HEK293 (cell line): ENCODE results near the gene E4F1.

Experiments used
- GFI1B ChIP-seq: fragments of 450-650 bp; formaldehyde crosslinking; IDR thresholded peaks from 2 replicates; pipeline ENCODE4 v1.5.1; 2016; ENCODE audit warnings: missing biosample characterization, missing genetic modification characterization
- GLIS1 ChIP-seq: fragments of 450-650 bp; formaldehyde crosslinking; IDR thresholded peaks from 2 replicates; pipeline ENCODE4 v1.5.1; 2016; ENCODE audit warnings: missing biosample characterization, missing genetic modification characterization
- MYNN ChIP-seq: fragments of 450-650 bp; formaldehyde crosslinking; IDR thresholded peaks from 2 replicates; pipeline ENCODE4 v1.5.1; 2016; ENCODE audit warnings: missing biosample characterization, missing genetic modification characterization, borderline replicate concordance
- PRDM1 ChIP-seq: fragments of 450-650 bp; formaldehyde crosslinking; IDR thresholded peaks from 2 replicates; pipeline ENCODE4; 2016; ENCODE audit warnings: missing biosample characterization, missing genetic modification characterization
- SALL2 ChIP-seq: fragments of 450-650 bp; formaldehyde crosslinking; IDR thresholded peaks from 2 replicates; pipeline ENCODE4 v1.5.0; 2017; ENCODE audit warnings: missing biosample characterization, mild to moderate bottlenecking, missing genetic modification characterization, borderline replicate concordance
- WT1 ChIP-seq: fragments of 450-650 bp; formaldehyde crosslinking; IDR thresholded peaks from 2 replicates; pipeline ENCODE4 v1.5.1; 2016; ENCODE audit warnings: missing biosample characterization, missing genetic modification characterization
- ZBTB20 ChIP-seq: fragments of 450-650 bp; formaldehyde crosslinking; IDR thresholded peaks from 2 replicates; pipeline ENCODE4 v1.5.1; 2016; ENCODE audit warnings: missing biosample characterization, missing genetic modification characterization
- ZFP37 ChIP-seq: fragments of 450-650 bp; formaldehyde crosslinking; IDR thresholded peaks from 2 replicates; pipeline ENCODE4 v1.5.1; 2016; ENCODE audit warnings: missing biosample characterization, missing genetic modification characterization
- ZNF114 ChIP-seq: fragments of 450-650 bp; formaldehyde crosslinking; IDR thresholded peaks from 2 replicates; pipeline ENCODE4 v1.5.0; 2017; ENCODE audit warnings: missing biosample characterization, missing genetic modification characterization
- ZNF132 ChIP-seq: fragments of 450-650 bp; formaldehyde crosslinking; IDR thresholded peaks from 2 replicates; pipeline ENCODE4 v1.5.1; 2017; ENCODE audit warnings: missing biosample characterization, missing genetic modification characterization, borderline replicate concordance
- ZNF155 ChIP-seq: fragments of 450-650 bp; formaldehyde crosslinking; IDR thresholded peaks from 2 replicates; pipeline ENCODE4 v1.5.1; 2016; ENCODE audit warnings: missing biosample characterization, missing genetic modification characterization
- ZNF169 ChIP-seq: fragments of 450-650 bp; formaldehyde crosslinking; IDR thresholded peaks from 2 replicates; pipeline ENCODE4 v1.5.1; 2016; ENCODE audit warnings: missing biosample characterization, missing genetic modification characterization
- ZNF221 ChIP-seq: fragments of 450-650 bp; formaldehyde crosslinking; IDR thresholded peaks from 2 replicates; pipeline ENCODE4 v1.5.1; 2017; ENCODE audit warnings: missing biosample characterization, missing genetic modification characterization, borderline replicate concordance
- ZNF239 ChIP-seq: fragments of 450-650 bp; formaldehyde crosslinking; IDR thresholded peaks from 2 replicates; pipeline ENCODE4 v1.5.1; 2016; ENCODE audit warnings: missing biosample characterization, missing genetic modification characterization
- ZNF311 ChIP-seq: fragments of 450-650 bp; formaldehyde crosslinking; IDR thresholded peaks from 2 replicates; pipeline ENCODE4 v1.5.1; 2017; ENCODE audit warnings: missing biosample characterization, missing genetic modification characterization, borderline replicate concordance
- ZNF324 ChIP-seq: fragments of 450-650 bp; formaldehyde crosslinking; IDR thresholded peaks from 2 replicates; pipeline ENCODE4 v1.5.1; 2016; ENCODE audit warnings: missing biosample characterization, missing genetic modification characterization
- ZNF391 ChIP-seq: fragments of 450-650 bp; formaldehyde crosslinking; IDR thresholded peaks from 2 replicates; pipeline ENCODE4 v1.5.1; 2016; ENCODE audit warnings: low read depth, missing biosample characterization, missing genetic modification characterization, borderline replicate concordance
- ZNF514 ChIP-seq: fragments of 450-650 bp; formaldehyde crosslinking; IDR thresholded peaks from 2 replicates; pipeline ENCODE4 v1.5.1; 2016; ENCODE audit warnings: missing biosample characterization, missing genetic modification characterization
- ZNF585B ChIP-seq: fragments of 450-650 bp; formaldehyde crosslinking; IDR thresholded peaks from 2 replicates; pipeline ENCODE4 v1.5.1; 2016; ENCODE audit warnings: missing biosample characterization, missing genetic modification characterization
- ZNF600 ChIP-seq: fragments of 450-650 bp; formaldehyde crosslinking; IDR thresholded peaks from 2 replicates; pipeline ENCODE4 v1.5.1; 2016; ENCODE audit warnings: missing biosample characterization, missing genetic modification characterization
- ZNF654 ChIP-seq: fragments of 450-650 bp; formaldehyde crosslinking; IDR thresholded peaks from 2 replicates; pipeline ENCODE4 v1.5.1; 2016; ENCODE audit warnings: low read depth, missing biosample characterization, missing genetic modification characterization
- ZNF677 ChIP-seq: fragments of 450-650 bp; IDR thresholded peaks from 2 replicates; pipeline ENCODE4 v1.5.0; 2018; ENCODE audit warnings: missing biosample characterization, mild to moderate bottlenecking, missing genetic modification characterization, moderate library complexity
- ZNF701 ChIP-seq: fragments of 450-650 bp; formaldehyde crosslinking; IDR thresholded peaks from 2 replicates; pipeline ENCODE4 v1.5.1; 2016; ENCODE audit warnings: missing biosample characterization, missing genetic modification characterization
- ZNF76 ChIP-seq: fragments of 450-650 bp; formaldehyde crosslinking; IDR thresholded peaks from 2 replicates; pipeline ENCODE4; 2016; ENCODE audit warnings: low read depth, missing biosample characterization, missing genetic modification characterization, borderline replicate concordance
- ZNF777 ChIP-seq: fragments of 450-650 bp; formaldehyde crosslinking; IDR thresholded peaks from 2 replicates; pipeline ENCODE4 v1.5.1; 2017; ENCODE audit warnings: missing biosample characterization, missing genetic modification characterization, borderline replicate concordance
- TF ChIP-seq, protein P1 (sequence below): fragments of 450-650 bp; formaldehyde crosslinking; IDR thresholded peaks from 2 replicates; pipeline ENCODE4 v1.5.1; 2016; ENCODE audit warnings: missing biosample characterization, missing genetic modification characterization
- TF ChIP-seq, protein P2 (sequence below): fragments of 450-650 bp; formaldehyde crosslinking; IDR thresholded peaks from 2 replicates; pipeline ENCODE4 v1.5.1; 2016; ENCODE audit warnings: missing biosample characterization, missing genetic modification characterization
- TF ChIP-seq, protein P3 (sequence below): fragments of 450-650 bp; formaldehyde crosslinking; IDR thresholded peaks from 2 replicates; pipeline ENCODE4 v1.5.1; 2017; ENCODE audit warnings: missing biosample characterization, missing genetic modification characterization
- TF ChIP-seq, protein P4 (sequence below): sonication (generic); formaldehyde crosslinking; IDR thresholded peaks from 2 replicates; pipeline ENCODE4 v1.8.1; 2022; ENCODE audit warnings: mild to moderate bottlenecking, moderate library complexity, missing genetic modification reagents
- TF ChIP-seq, protein P5 (sequence below): fragments of 450-650 bp; formaldehyde crosslinking; IDR thresholded peaks from 2 replicates; pipeline ENCODE4 v1.5.1; 2016; ENCODE audit warnings: missing biosample characterization, missing genetic modification characterization

E4F1 gene

DNA sequence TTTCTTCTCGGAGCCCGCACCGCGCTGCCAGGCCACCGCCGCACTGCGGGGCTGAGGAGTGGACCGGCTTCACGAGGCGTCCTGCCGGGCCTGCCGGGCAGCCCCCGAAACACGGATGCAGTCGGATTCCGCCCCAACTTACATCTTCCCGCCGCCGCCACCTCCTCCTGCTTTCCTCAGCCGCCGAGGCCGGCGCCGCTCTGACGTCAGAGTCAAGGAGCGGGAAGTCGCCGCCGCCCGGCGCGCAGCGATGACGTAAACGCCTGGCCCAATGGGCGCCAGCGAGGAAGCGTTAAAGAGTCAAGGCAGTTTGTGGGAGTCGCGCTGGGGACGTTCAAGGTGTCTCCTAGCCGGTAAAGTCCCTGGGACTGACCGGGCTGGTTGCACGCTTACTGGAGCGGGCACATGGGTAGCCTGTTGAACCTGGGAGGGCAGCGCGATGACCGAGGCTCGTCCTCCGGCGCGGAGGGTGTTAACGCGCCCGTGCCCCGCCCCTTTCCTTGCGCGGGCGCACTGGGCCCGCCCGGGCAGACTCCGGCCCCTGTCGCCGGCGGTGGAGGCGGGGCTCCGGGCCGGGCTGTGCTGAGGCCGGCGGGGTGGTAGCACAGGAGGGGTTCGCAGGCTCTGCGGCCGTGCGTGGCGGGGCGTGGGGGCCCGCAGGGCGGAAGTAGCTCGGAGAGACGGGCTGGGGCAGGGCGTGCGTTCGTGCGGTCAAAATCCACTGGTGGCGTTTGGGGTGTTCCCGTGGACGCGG is 44.7 kb downstream of the E4F1 start, which contains the start of gene RNPS1 (continued):
- TF ChIP-seq, protein P1, sequence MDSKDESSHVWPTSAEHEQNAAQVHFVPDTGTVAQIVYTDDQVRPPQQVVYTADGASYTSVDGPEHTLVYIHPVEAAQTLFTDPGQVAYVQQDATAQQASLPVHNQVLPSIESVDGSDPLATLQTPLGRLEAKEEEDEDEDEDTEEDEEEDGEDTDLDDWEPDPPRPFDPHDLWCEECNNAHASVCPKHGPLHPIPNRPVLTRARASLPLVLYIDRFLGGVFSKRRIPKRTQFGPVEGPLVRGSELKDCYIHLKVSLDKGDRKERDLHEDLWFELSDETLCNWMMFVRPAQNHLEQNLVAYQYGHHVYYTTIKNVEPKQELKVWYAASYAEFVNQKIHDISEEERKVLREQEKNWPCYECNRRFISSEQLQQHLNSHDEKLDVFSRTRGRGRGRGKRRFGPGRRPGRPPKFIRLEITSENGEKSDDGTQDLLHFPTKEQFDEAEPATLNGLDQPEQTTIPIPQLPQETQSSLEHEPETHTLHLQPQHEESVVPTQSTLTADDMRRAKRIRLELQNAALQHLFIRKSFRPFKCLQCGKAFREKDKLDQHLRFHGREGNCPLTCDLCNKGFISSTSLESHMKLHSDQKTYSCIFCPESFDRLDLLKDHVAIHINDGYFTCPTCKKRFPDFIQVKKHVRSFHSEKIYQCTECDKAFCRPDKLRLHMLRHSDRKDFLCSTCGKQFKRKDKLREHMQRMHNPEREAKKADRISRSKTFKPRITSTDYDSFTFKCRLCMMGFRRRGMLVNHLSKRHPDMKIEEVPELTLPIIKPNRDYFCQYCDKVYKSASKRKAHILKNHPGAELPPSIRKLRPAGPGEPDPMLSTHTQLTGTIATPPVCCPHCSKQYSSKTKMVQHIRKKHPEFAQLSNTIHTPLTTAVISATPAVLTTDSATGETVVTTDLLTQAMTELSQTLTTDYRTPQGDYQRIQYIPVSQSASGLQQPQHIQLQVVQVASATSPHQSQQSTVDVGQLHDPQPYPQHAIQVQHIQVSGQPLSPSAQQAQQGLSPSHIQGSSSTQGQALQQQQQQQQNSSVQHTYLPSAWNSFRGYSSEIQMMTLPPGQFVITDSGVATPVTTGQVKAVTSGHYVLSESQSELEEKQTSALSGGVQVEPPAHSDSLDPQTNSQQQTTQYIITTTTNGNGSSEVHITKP (tag by site-specific recombination): peak; percentile 94
- no peak for TF ChIP-seq ZNF155 (tag by site-specific recombination)
- no peak for TF ChIP-seq ZNF585B (tag by site-specific recombination)
- peak; percentile 43; the same call in 1 of the 2 replicates for TF ChIP-seq PRDM1
- TF ChIP-seq ZNF169: 0 out of 2 replicates have a peak, but pooled peaks have one; percentile 34
- TF ChIP-seq, protein P2, sequence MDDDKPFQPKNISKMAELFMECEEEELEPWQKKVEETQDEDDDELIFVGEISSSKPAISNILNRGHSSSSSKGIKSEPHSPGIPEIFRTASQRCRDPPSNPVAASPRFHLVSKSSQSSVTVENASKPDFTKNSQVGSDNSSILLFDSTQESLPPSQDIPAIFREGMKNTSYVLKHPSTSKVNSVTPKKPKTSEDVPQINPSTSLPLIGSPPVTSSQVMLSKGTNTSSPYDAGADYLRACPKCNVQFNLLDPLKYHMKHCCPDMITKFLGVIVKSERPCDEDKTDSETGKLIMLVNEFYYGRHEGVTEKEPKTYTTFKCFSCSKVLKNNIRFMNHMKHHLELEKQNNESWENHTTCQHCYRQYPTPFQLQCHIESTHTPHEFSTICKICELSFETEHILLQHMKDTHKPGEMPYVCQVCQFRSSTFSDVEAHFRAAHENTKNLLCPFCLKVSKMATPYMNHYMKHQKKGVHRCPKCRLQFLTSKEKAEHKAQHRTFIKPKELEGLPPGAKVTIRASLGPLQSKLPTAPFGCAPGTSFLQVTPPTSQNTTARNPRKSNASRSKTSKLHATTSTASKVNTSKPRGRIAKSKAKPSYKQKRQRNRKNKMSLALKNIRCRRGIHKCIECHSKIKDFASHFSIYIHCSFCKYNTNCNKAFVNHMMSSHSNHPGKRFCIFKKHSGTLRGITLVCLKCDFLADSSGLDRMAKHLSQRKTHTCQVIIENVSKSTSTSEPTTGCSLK: no peak
- TF ChIP-seq, protein P3, sequence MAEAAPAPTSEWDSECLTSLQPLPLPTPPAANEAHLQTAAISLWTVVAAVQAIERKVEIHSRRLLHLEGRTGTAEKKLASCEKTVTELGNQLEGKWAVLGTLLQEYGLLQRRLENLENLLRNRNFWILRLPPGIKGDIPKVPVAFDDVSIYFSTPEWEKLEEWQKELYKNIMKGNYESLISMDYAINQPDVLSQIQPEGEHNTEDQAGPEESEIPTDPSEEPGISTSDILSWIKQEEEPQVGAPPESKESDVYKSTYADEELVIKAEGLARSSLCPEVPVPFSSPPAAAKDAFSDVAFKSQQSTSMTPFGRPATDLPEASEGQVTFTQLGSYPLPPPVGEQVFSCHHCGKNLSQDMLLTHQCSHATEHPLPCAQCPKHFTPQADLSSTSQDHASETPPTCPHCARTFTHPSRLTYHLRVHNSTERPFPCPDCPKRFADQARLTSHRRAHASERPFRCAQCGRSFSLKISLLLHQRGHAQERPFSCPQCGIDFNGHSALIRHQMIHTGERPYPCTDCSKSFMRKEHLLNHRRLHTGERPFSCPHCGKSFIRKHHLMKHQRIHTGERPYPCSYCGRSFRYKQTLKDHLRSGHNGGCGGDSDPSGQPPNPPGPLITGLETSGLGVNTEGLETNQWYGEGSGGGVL (tag by site-specific recombination): no peak; the same call in 1 of the 2 replicates
- TF ChIP-seq ZFP37 (tag by site-specific recombination): peak; percentile 92
- no peak for TF ChIP-seq ZNF514
- no peak for TF ChIP-seq WT1 (tag by site-specific recombination)
- TF ChIP-seq ZNF114 (tag by site-specific recombination): no peak
- no peak for TF ChIP-seq ZNF777 (tag by site-specific recombination)
- no peak for TF ChIP-seq ZNF654 (tag by site-specific recombination)
- TF ChIP-seq, protein P4, sequence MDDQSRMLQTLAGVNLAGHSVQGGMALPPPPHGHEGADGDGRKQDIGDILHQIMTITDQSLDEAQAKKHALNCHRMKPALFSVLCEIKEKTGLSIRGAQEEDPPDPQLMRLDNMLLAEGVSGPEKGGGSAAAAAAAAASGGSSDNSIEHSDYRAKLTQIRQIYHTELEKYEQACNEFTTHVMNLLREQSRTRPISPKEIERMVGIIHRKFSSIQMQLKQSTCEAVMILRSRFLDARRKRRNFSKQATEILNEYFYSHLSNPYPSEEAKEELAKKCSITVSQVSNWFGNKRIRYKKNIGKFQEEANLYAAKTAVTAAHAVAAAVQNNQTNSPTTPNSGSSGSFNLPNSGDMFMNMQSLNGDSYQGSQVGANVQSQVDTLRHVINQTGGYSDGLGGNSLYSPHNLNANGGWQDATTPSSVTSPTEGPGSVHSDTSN (CRISPR knock-in tag): no peak; the same call in 1 of the 2 replicates
- TF ChIP-seq GFI1B: no peak
- TF ChIP-seq ZBTB20 (tag by site-specific recombination): peak; percentile 92
- peak; percentile 90 for TF ChIP-seq ZNF76 (tag by site-specific recombination)
- peak; percentile 20 for TF ChIP-seq ZNF600 (tag by site-specific recombination)
- TF ChIP-seq, protein P5, sequence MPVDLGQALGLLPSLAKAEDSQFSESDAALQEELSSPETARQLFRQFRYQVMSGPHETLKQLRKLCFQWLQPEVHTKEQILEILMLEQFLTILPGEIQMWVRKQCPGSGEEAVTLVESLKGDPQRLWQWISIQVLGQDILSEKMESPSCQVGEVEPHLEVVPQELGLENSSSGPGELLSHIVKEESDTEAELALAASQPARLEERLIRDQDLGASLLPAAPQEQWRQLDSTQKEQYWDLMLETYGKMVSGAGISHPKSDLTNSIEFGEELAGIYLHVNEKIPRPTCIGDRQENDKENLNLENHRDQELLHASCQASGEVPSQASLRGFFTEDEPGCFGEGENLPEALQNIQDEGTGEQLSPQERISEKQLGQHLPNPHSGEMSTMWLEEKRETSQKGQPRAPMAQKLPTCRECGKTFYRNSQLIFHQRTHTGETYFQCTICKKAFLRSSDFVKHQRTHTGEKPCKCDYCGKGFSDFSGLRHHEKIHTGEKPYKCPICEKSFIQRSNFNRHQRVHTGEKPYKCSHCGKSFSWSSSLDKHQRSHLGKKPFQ (tag by site-specific recombination): peak; percentile 65
- no peak; the same call in 1 of the 2 replicates for TF ChIP-seq GLIS1 (tag by site-specific recombination)
- TF ChIP-seq ZNF677: no peak
- TF ChIP-seq ZNF221: no peak
- TF ChIP-seq ZNF391 (tag by site-specific recombination): peak; percentile 99
- TF ChIP-seq ZNF311: no peak
- peak; percentile 96 for TF ChIP-seq ZNF324
- TF ChIP-seq ZNF132: no peak
- peak; percentile 64; the same call in 1 of the 2 replicates for TF ChIP-seq MYNN (tag by site-specific recombination)
- no peak for TF ChIP-seq SALL2 (tag by site-specific recombination)
- no peak for TF ChIP-seq ZNF701 (tag by site-specific recombination)
- TF ChIP-seq ZNF239 (tag by site-specific recombination): peak; percentile 74
